SK-MEL-5 (cell line): ENCODE measurements around the gene ABHD8. TPM values are rescaled to one million over a fixed set of nuclear protein-coding genes. Genes with fewer than 3 reads are reported as not detected.

Experiments used
- DNase-seq: peaks from one replicate; pipeline ENCODE4 v3.0.0-alpha.2; 2016; ENCODE audit warnings: low read depth, low spot score
- in situ Hi-C: cut with HindIII; loops from 2 replicates; pipeline ENCODE4 v1.10.0; 2016; ENCODE audit warnings: low sequenced_read_pairs, high pct_unique_total_duplicates, low pct_unique_long_range_greater_than_20kb
- total RNA-seq: library from RNA; depleted of rRNA; stranded (reverse); fragments of >200 nt; shearing (Covaris generic); gene quantifications from 2 replicates; pipeline ENCODE4 v1.2.3, GENCODE V29; 2014

ABHD8 gene
- total RNA-seq, 1 experiment from 2014 or later: 3.4 TPM

DNA sequence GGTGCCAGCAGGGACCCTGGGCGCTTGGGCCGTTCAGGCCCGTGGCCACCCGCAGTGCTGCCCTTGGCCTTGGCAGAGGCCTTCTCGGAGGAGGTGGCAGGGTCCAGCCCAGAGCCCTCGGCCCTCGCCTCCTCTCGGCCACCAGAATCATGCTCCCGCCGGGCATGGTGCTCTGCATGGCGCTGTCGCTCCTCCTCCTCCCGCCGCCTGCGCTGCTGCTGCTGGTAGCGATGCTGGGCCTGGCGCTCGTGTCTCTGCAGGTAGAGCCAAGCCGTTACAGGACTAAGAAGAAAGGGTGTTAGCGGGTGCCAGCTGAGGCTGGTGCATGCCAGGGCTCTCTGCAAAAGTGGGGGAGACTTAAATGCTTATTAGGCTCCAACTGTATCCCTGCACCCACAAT lies 21.9 kb upstream of the ABHD8 start:
- DNase-seq: no peak
- in situ Hi-C loops: no loop called here

DNA sequence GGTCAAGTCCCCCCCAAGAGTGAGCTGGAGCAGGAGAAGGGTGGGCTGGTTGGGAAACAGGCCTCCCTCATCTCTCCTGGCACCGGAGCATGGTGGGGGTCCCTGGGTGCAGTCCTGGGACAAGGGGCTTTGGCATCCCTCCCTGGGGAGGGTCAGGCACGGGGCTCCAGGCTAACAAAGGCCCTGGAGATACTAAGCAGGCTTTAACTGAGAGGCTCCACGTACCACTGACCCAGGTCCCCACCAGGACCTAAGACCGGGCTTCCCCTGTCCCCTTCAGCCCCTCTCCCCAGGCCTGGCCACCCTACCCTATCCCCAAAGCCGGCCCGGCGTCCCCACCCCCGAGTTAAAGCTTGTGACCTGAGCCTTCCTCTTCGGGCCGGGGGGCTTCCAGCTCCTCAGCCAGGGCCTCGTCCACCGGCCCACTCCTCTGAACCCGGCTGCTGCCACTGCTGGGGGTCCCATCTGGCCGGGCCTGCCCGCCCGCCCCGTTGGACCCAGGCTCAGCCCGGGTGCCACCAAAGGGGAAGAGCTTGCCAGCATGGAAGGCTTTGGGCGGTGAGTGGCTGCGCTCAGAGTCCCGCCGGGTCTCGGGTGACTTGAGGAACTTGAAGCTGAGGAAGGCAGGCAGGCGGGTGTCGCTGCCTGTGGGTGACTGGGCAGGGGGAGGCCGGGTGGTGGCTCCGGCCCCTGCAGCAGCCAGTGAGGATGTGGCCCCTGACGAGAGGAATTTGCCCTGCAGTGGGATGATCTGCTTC lies 21.3 kb upstream of the ABHD8 start:
- DNase-seq: no peak
- in situ Hi-C loops: no loop called here

DNA sequence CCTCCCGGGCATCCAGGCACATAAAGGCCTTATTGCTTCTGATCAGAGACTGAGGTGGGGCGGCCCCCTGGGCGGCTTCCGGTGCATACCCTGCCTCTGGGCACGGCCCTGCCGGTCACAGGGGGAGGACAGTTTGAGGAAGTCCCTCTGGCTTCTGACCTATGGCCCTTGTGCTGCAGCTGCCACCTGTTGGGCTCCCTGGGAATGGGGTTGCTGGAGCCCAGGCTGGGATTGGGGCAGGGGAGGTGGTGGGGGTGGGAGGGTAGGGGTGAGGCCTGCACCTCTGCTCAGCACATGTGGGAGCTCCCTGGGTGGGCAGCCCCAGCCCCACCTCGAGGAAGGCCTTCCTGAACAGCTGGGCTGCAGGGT lies 20.7 kb upstream of the ABHD8 start:
- in situ Hi-C loops: no loop called here
- no peak for DNase-seq

GRCh38 chr19:17323300-17323963 lies 20.2 kb upstream of the ABHD8 start:
- DNase-seq: no peak
- in situ Hi-C loops: no loop called here

GRCh38 chr19:17322854-17323253 lies 19.6 kb upstream of the ABHD8 start:
- in situ Hi-C loops: no loop called here

DNA sequence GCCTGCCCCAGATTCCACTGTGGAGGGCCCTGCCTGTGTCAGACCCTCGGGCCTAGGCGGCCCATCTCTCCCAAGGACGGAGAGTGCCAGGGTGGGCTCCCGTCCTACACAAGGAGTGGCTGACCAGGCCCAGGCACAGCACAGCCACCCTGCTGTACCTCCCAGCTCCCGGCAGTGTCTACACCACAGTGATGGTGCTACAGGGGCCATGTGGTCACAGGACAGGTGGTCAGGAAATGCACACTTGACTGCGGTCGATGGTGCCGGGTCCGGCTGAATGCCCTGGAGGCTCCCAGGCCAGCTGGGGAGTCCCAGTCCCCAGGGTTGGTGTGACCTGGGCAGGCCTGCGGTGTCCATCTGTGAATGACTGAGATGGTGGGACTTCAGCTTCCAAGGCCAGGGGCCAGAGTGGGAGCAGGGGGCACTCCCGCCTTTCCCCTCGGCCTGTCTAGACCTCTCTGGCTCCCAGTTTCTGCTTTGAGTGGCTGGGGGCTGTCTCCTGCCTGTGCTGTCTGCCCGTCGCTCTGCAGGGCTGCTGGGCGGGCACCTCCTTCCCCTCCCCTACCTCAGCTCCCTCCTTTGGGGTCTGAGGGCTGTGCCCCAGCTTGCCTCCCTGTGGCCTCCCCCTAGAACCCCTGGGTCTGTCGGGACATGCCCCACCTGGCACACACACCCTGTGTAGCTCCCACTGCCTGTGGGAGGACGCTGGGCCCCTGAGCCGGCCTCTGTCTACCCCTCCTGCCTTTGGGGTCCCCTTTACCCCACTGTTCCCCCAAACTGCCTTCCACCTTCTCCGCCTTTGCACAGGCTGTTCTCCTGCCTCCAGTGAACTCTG lies 18.6 kb upstream of the ABHD8 start:
- in situ Hi-C loops: no loop called here
- DNase-seq: no peak

More at GRCh38 chr19:17322854-17323253, 19.6 kb upstream of the ABHD8 start:
- no peak for DNase-seq

GRCh38 chr19:17320435-17320834 lies 17.2 kb upstream of the ABHD8 start:
- DNase-seq: no peak
- in situ Hi-C loops: no loop called here

DNA sequence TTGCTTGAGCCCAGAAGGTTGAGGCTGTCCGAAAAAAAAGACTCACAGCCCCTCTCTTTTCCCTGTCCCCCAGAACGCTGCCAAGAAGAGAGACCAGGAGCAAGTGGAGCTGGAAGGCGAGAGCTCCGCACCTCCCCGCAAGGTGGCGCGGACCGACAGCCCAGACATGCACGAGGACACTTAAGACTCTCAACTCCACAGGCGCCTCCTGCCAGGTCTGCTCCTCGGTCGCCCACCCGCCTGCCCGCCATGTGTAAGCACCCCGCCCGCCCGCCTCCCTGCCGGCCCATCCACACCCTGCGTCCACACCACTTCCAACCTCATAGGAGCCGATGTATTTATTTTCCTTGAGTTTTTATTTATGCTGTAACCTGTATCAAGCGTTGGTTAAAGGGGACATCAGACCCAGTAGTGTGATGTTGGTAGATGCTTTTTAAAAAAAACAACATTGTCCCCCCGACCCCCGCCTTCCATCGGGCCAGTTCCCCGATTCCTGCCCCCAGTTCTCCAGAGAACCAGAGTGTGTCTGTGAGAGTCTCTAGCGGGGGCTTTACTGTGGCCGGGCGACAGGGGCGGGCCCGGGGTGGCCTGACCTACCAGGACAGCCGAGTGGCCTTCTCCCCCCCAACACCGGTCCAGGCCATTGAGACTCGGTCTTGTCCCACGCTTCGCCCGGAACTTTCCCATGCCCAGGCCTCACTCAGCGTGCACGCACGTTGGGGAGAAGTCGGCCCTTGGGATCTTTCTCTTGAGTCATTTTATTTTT lies 16.4 kb upstream of the ABHD8 start:
- DNase-seq: no peak
- in situ Hi-C loops: no loop called here

DNA sequence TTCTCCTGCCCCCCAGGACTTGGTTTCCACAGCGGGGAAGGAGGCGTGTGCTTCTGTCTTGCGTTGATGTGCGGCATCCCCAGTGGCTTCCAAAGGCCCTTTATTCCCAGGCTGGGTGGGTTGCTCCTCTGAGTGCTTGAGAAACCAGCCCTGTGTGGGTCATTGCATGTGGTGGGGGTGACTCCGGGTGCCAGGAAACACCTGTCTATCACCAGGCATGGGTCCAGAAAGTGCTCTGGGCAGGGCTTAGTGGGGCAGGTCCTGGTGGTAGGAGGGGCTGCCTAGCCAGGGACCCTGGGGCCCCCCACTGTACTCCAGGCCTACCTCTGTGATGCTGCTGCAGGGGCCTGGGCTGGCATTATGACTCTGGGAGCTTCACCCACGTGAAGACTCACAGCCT lies 15.7 kb upstream of the ABHD8 start:
- in situ Hi-C loops: no loop called here
- no peak for DNase-seq

GRCh38 chr19:17314007-17314593 lies 10.9 kb upstream of the ABHD8 start:
- no peak for DNase-seq
- in situ Hi-C loops: no loop called here

DNA sequence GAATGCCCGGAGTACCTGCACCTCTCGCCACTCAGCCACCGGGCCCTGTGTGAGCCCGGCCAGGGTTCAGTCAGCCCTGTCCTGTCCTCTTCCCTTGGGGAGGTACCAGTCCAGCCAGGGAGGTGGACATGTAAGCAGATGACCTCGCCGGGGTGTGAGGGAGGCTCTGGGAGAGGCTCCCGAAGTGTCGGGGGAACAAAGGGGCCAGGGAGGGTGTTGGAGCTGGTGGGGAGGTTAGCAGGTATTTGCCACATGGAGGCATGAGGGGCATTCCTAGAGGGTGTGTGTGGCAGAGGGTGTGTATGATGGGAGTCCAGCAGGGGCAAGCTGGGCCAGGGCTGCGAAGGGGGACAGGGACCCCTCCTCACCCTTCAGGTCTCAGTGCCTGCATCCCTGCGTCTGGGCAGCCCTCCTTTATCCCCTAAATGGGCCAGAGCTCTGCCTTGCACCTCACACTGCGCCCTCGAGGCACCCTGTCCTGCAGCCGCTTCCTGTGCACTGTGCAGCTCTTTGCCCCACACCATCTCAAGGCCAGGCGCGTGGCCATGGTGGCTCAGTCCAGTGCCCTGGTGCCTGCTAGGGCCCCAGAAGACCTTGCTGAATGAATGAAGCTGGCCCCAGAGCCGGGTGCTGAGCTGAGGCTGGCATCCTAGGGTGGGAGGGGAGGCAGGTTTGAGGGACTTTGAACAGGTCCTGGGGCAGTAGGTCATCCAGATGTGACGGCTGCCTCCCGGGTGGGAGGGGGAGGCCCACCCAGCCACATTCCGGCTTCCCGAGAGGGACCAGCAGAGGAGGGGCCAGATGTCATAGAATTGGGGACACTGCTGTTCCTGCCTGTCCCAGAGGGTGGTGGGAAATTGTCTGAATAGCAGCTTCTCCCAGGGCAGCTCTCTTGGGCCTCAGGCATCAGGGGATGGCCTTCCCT lies 9.2 kb upstream of the ABHD8 start:
- no peak for DNase-seq
- in situ Hi-C loops: no loop called here

GRCh38 chr19:17311455-17312188 lies 8.4 kb upstream of the ABHD8 start:
- DNase-seq: no peak
- in situ Hi-C loops: no loop called here

GRCh38 chr19:17309965-17310461 lies 6.8 kb upstream of the ABHD8 start:
- DNase-seq: no peak
- in situ Hi-C loops: no loop called here

DNA sequence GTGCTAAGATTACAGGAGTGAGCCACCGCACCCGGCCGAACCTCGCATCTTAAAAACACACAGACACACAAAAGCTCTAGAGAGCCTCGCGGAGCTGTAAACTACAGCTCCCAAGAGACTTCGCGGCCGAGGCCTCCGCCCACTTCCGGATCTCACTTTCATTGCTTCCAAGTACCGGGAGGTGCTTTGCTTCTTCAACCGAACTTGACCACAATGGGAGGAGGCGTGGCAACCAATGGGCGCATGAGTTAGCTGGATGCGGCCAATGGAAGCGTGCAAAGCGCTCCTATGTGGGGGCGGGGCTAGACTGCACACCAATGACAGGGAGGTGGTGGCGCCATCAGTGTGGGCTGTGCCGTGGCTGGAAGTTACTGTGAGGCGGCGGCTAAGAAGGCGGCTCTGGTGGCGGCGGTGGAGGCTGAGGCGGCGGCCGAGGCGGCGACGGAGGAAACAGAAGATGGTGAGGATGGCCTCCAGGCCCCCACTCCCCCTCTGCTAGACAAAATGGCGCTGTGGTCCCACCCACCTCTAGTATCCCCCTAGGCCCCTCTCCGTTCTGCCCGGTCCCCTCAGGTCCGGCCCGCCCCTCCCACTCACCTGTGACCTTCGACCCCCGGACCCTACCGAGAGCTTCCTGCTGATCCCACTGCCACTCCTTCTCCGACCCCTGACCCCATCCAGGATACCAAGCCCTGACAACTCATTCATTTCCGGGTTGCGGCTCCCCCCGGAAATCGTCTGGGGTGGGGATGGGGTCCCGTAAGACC lies 6.2 kb upstream of the ABHD8 start, which contains the start of gene DDA1:
TSS of gene DDA1 (plus strand) at position 366 of the 767 bp plus-strand sequence. CDS start at position 458, 92 bp downstream.
- in situ Hi-C loops: no loop called here
- peak; percentile 99 for DNase-seq

DNA sequence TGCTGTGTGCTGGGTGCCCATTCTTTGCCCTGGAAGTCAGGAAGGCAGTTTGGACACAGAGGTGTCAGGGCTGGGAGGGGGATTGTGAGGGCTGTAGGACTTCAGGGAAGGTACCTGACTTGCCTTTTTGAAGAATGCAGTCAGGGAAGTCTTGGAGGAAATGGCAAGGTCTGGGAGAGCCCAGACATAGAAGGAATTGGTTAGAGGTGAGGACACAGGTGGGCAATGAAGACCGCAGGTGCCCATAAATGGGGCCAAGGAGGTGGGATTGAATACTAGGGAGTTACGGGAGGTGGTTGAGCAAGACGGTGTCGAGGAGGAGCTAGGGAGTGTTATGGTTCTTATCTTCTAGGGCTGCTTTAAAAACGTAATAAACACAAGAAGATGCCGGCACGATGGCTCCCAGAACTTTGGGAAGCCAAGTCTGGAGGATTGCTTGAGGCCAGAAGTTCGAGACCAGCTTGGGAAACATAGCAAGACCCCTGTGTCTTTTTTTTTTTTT lies 4.7 kb upstream of the ABHD8 start:
- DNase-seq: no peak
- in situ Hi-C loops: no loop called here
